ENCODE results near the gene ARL8B.

- TF ChIP-seq CTCF (IDR thresholded peaks at IDR 0.05), result no peak
- no peak for TF ChIP-seq EP300 (IDR thresholded peaks at IDR 0.05)
- no peak for TF ChIP-seq POLR2AphosphoS5 (IDR thresholded peaks at IDR 0.05)
Observed at GRCh38 chr3:5170975-5171374, 48.9 kb downstream of the ARL8B start.
